Endodermal cell (in vitro differentiated cells): ENCODE results near the gene PNPLA8. TPM values are rescaled to one million over a fixed set of nuclear protein-coding genes. Genes with fewer than 3 reads are reported as not detected.

Experiments
- DNase-seq: peaks from one replicate; pipeline ENCODE4 v3.0.0-alpha.2; 2017
- H3K27ac ChIP-seq: 2 replicates; pipeline ENCODE4 v1.5.1; 2013; ENCODE audit warnings: mild to moderate bottlenecking, low read depth, low read length, moderate library complexity
- H3K27me3 ChIP-seq: 2 replicates; pipeline ENCODE4 v1.6.1; 2013; ENCODE audit warnings: mild to moderate bottlenecking, low read length, moderate library complexity; ENCODE audit not compliant: insufficient read depth, control insufficient read depth, poor library complexity, severe bottlenecking
- H3K36me3 ChIP-seq: 2 replicates; pipeline ENCODE4 v1.7.0; 2013; ENCODE audit warnings: mild to moderate bottlenecking, low read length, moderate library complexity; ENCODE audit not compliant: control insufficient read depth, insufficient read depth
- H3K4me1 ChIP-seq: one replicate; pipeline ENCODE4 v1.7.0; 2013; ENCODE audit warnings: low read length; ENCODE audit not compliant: control insufficient read depth, insufficient read depth
- H3K4me3 ChIP-seq: 2 replicates; pipeline ENCODE4 v1.5.1; 2013; ENCODE audit warnings: mild to moderate bottlenecking, low read length, moderate library complexity
- H3K9ac ChIP-seq: 2 replicates; pipeline ENCODE4 v1.6.1; 2013; ENCODE audit warnings: mild to moderate bottlenecking, low read length, moderate library complexity; ENCODE audit not compliant: poor library complexity, severe bottlenecking; ENCODE audit errors: extremely low read depth
- H3K9me3 ChIP-seq: 2 replicates; pipeline ENCODE4 v1.6.1; 2013; ENCODE audit warnings: mild to moderate bottlenecking, low read length, moderate library complexity; ENCODE audit not compliant: control insufficient read depth
- H3K27ac Mint-ChIP-seq: 2 replicates; pipeline ENCODE4 v1.8.0; 2020; ENCODE audit warnings: mixed read lengths
- H3K27me3 Mint-ChIP-seq: 2 replicates; pipeline ENCODE4 v1.8.0; 2021; ENCODE audit warnings: mild to moderate bottlenecking, mixed read lengths; ENCODE audit not compliant: insufficient read depth
- H3K36me3 Mint-ChIP-seq: 2 replicates; pipeline ENCODE4 v1.8.0; 2020; ENCODE audit warnings: low read depth, mixed read lengths
- H3K4me1 Mint-ChIP-seq: 2 replicates; pipeline ENCODE4 v1.8.0; 2020; ENCODE audit warnings: mixed read lengths
- H3K4me3 Mint-ChIP-seq: 2 replicates; pipeline ENCODE4 v1.8.0; 2020; ENCODE audit warnings: mild to moderate bottlenecking, moderate library complexity, mixed read lengths
- H3K9me3 Mint-ChIP-seq: 2 replicates; pipeline ENCODE4 v1.8.0; 2020; ENCODE audit warnings: mild to moderate bottlenecking, mixed read lengths
- CTCF ChIP-seq: fragments of 200-600 bp; sonication (generic); conservative IDR thresholded peaks from 2 replicates; pipeline ENCODE4 v1.5.0; 2021; ENCODE audit warnings: antibody characterized with exemption, mild to moderate bottlenecking
- WGBS, 2 experiments: methylation state at CpG; one replicate each; pipeline versions ENCODE4 v1.1.5 to v1.1.7; 2013; ENCODE audit warnings: missing lambda C conversion rate in 2 of 2, mixed read lengths in 1 of 2; ENCODE audit not compliant: insufficient coverage in 1 of 2, insufficient read length in 1 of 2; 5-methylcytosine and 5-hydroxymethylcytosine counted together
- total RNA-seq, 2 donors: library from RNA; stranded (reverse); fragmentation: NEBNext Ultra II Directional in 1 of 2; extraction: Animal tissue kit (Norgen Biotek cat#: 25700) in 1 of 2; gene quantifications; 2 replicates in 1 of 2; 3 replicates in 1 of 2; pipeline ENCODE4 v1.2.1, GENCODE V29; 2021

PNPLA8 gene
- total RNA-seq, 2 donors from 2014 or later: 15.9 to 20.1 TPM

GRCh38 chr7:108529341-108529740, 3.4 kb upstream of the PNPLA8 start:
- no peaks in the 10 kb centered on the region for H3K9me3 ChIP-seq
- Mint-ChIP-seq H3K9me3 (no peaks in the 10 kb centered on the region), H3K36me3 (no peaks in the 10 kb centered on the region), H3K4me3 (no peak overlapping the region), H3K27me3 (no peaks in the 10 kb centered on the region), H3K27ac (no peak overlapping the region), H3K4me1 (peaks cover 9% of the 10 kb centered on the region)
- no peaks in the 10 kb centered on the region for H3K36me3 ChIP-seq
- H3K4me1 ChIP-seq: peaks cover 3% of the 10 kb centered on the region
- H3K4me3 ChIP-seq: no peak overlapping the region
- 75 to 92% methylated on average over 3 of the region's 3 CpGs for WGBS, 2 experiments
- no peak overlapping the region for H3K27ac ChIP-seq
- H3K9ac ChIP-seq: no peak overlapping the region
- peaks cover 11% of the 10 kb centered on the region for H3K27me3 ChIP-seq
- no peak for TF ChIP-seq CTCF
- peak; percentile 65 for DNase-seq

GRCh38 chr7:108528183-108528712, 2.3 kb upstream of the PNPLA8 start:
- no peaks in the 10 kb centered on the region for H3K9me3 Mint-ChIP-seq
- Histone ChIP-seq H3K4me1 (peaks cover 9% of the 10 kb centered on the region), H3K27me3 (peaks cover 11% of the 10 kb centered on the region), H3K27ac (no peak overlapping the region), H3K4me3 (no peak overlapping the region), H3K9ac (no peak overlapping the region), H3K36me3 (no peaks in the 10 kb centered on the region), H3K9me3 (no peaks in the 10 kb centered on the region)
- TF ChIP-seq CTCF: no peak
- DNase-seq: no peak
- no peaks in the 10 kb centered on the region for H3K27me3 Mint-ChIP-seq
- no peaks in the 10 kb centered on the region for H3K36me3 Mint-ChIP-seq
- no peak overlapping the region for H3K4me3 Mint-ChIP-seq
- WGBS, 2 experiments: 94 to 96% methylated on average over 4 to 6 of the region's 6 CpGs
- no peak overlapping the region for H3K27ac Mint-ChIP-seq
- H3K4me1 Mint-ChIP-seq: peaks cover 20% of the 10 kb centered on the region

GRCh38 chr7:108526768-108527017, 758 bp upstream of the PNPLA8 start:
- Mint-ChIP-seq H3K4me1 (peaks cover 31% of the 10 kb centered on the region), H3K27ac (peak overlapping the region; percentile 98), H3K9me3 (no peaks in the 10 kb centered on the region), H3K4me3 (peak overlapping the region; percentile 92), H3K36me3 (no peaks in the 10 kb centered on the region), H3K27me3 (peaks cover 2% of the 10 kb centered on the region)
- H3K9ac ChIP-seq: peak overlapping the region; percentile 42
- H3K27ac ChIP-seq: peak overlapping the region; percentile 86
- no peaks in the 10 kb centered on the region for H3K36me3 ChIP-seq
- peak overlapping the region; percentile 82 for H3K4me3 ChIP-seq
- DNase-seq: no peak
- no peak for TF ChIP-seq CTCF
- H3K4me1 ChIP-seq: peaks cover 10% of the 10 kb centered on the region
- H3K27me3 ChIP-seq: peaks cover 11% of the 10 kb centered on the region
- WGBS, 2 experiments: 33% methylated on average over 3 of the region's 3 CpGs; no CpG with 5 or more reads in 1 of the 2 experiments
- no peaks in the 10 kb centered on the region for H3K9me3 ChIP-seq
